ENCODE data around the gene WDPCP. TPM values are rescaled to one million over a fixed set of nuclear protein-coding genes. Genes with fewer than 3 reads are reported as not detected.
"Not testable (repeated sequence)": the region's sequence is repeated elsewhere in the genome, so short reads cannot be mapped to it uniquely, and the experiment has no call there.

WDPCP gene
- total RNA-seq = 10 to 100 TPM in 1 of 2 donors, 1 to 10 TPM in 1; 8.7 to 15.7 TPM

- peaks cover 3% of the 10 kb centered on the region for H3K36me3 Mint-ChIP-seq
- H3K9me3 Mint-ChIP-seq = no peaks in the 10 kb centered on the region
- DNase-seq (ENCODE audit: low spot score) = peak; percentile 96
- peak within 1 kb of the TSS; percentile 88 to 95 for H3K27ac Mint-ChIP-seq
- peaks cover 17 to 27% of the 10 kb centered on the region in 2 donors for H3K4me1 Mint-ChIP-seq (ENCODE audit: low read depth in 2 of 2)
- H3K4me3 Mint-ChIP-seq = peak within 1 kb of the TSS; percentile 87
- ATAC-seq = peak; percentile 93 to 95
- H3K27me3 Mint-ChIP-seq = no peaks in the 10 kb centered on the region
These were observed at the start of gene WDPCP, which contains the start of gene MDH1 for GRCh38 chr2:63588385-63589147. Gene WDPCP, minus strand, starts transcription at chr2:63588477. Its CDS starts 206 bp downstream, at chr2:63588271. Gene MDH1, plus strand, starts transcription at chr2:63588963. Its CDS starts 81 bp downstream, at chr2:63589044.

GRCh38 chr2:63632382-63632781, 44.1 kb upstream of the WDPCP start:
- no peak for ATAC-seq
- H3K4me3 Mint-ChIP-seq = no peak overlapping the region
- DNase-seq (ENCODE audit: low spot score) = no peak
- H3K36me3 Mint-ChIP-seq = peaks cover 35% of the 10 kb centered on the region
- peaks cover 2 to 44% of the 10 kb centered on the region in 2 donors for H3K27me3 Mint-ChIP-seq
- no peak overlapping the region for H3K27ac Mint-ChIP-seq
- peaks cover 11% of the 10 kb centered on the region for H3K9me3 Mint-ChIP-seq
- no peaks in the 10 kb centered on the region for H3K4me1 Mint-ChIP-seq (ENCODE audit: low read depth in 2 of 2)

- peaks cover 11% of the 10 kb centered on the region for H3K9me3 Mint-ChIP-seq
- no peak overlapping the region for H3K27ac Mint-ChIP-seq
- H3K4me3 Mint-ChIP-seq = no peak overlapping the region
- peaks cover 2 to 44% of the 10 kb centered on the region in 2 donors for H3K27me3 Mint-ChIP-seq
- peaks cover 35% of the 10 kb centered on the region for H3K36me3 Mint-ChIP-seq
- H3K4me1 Mint-ChIP-seq (ENCODE audit: low read depth in 2 of 2) = no peaks in the 10 kb centered on the region
- no peak for DNase-seq (ENCODE audit: low spot score)
- no peak for ATAC-seq
These were observed 43.2 kb upstream of the WDPCP start for GRCh38 chr2:63631501-63631900.

GRCh38 chr2:63628403-63628942, 40.2 kb upstream of the WDPCP start:
- ATAC-seq = no peak
- H3K4me1 Mint-ChIP-seq (ENCODE audit: low read depth in 2 of 2) = no peaks in the 10 kb centered on the region
- no peak overlapping the region for H3K27ac Mint-ChIP-seq

GRCh38 chr2:63627866-63628265, 39.6 kb upstream of the WDPCP start:
- no peak overlapping the region for H3K4me3 Mint-ChIP-seq
- no peak for DNase-seq (ENCODE audit: low spot score)
- no peak for ATAC-seq
- H3K9me3 Mint-ChIP-seq = peaks cover 5% of the 10 kb centered on the region
- H3K27me3 Mint-ChIP-seq = peaks cover 12 to 39% of the 10 kb centered on the region in 2 donors
- H3K36me3 Mint-ChIP-seq = peaks cover 11% of the 10 kb centered on the region
- no peaks in the 10 kb centered on the region for H3K4me1 Mint-ChIP-seq (ENCODE audit: low read depth in 2 of 2)
- H3K27ac Mint-ChIP-seq = no peak overlapping the region

More at GRCh38 chr2:63628403-63628942, 40.2 kb upstream of the WDPCP start:
- Mint-ChIP-seq H3K36me3 (peaks cover 16% of the 10 kb centered on the region), H3K27me3 (peaks cover 9 to 37% of the 10 kb centered on the region in 2 donors), H3K9me3 (peaks cover 7% of the 10 kb centered on the region), H3K4me3 (no peak overlapping the region)
- no peak for DNase-seq (ENCODE audit: low spot score)

- H3K27ac Mint-ChIP-seq; DNase-seq (ENCODE audit: low spot score); ATAC-seq; H3K36me3 Mint-ChIP-seq; H3K4me1 Mint-ChIP-seq (ENCODE audit: low read depth in 2 of 2); H3K9me3 Mint-ChIP-seq; H3K4me3 Mint-ChIP-seq: not testable (repeated sequence)
- peaks cover 16 to 36% of the 10 kb centered on the region in 2 donors for H3K27me3 Mint-ChIP-seq
These were observed 35.5 kb upstream of the WDPCP start for GRCh38 chr2:63623763-63624162.

- H3K4me3 Mint-ChIP-seq = no peak overlapping the region
- H3K36me3 Mint-ChIP-seq = no peaks in the 10 kb centered on the region
- DNase-seq (ENCODE audit: low spot score) = no peak
- no peaks in the 10 kb centered on the region for H3K9me3 Mint-ChIP-seq
- no peak for ATAC-seq
- H3K27me3 Mint-ChIP-seq = peaks cover 19 to 46% of the 10 kb centered on the region in 2 donors
- H3K4me1 Mint-ChIP-seq (ENCODE audit: low read depth in 2 of 2) = no peaks in the 10 kb centered on the region
- no peak overlapping the region for H3K27ac Mint-ChIP-seq
These were observed 34.5 kb upstream of the WDPCP start for GRCh38 chr2:63622751-63623150.

- Mint-ChIP-seq H3K4me1 (ENCODE audit: low read depth in 2 of 2) (no peaks in the 10 kb centered on the region), H3K9me3 (no peaks in the 10 kb centered on the region), H3K36me3 (no peaks in the 10 kb centered on the region), H3K4me3 (no peak overlapping the region), H3K27ac (no peak overlapping the region), H3K27me3 (peaks cover 30 to 52% of the 10 kb centered on the region in 2 donors)
- ATAC-seq = no peak
- DNase-seq (ENCODE audit: low spot score) = no peak
These were observed 31.1 kb upstream of the WDPCP start for GRCh38 chr2:63619328-63619727.

- Mint-ChIP-seq H3K27ac (no peak overlapping the region), H3K36me3 (no peaks in the 10 kb centered on the region), H3K4me3 (no peak overlapping the region), H3K9me3 (no peaks in the 10 kb centered on the region), H3K27me3 (peaks cover 30 to 55% of the 10 kb centered on the region in 2 donors), H3K4me1 (ENCODE audit: low read depth in 2 of 2) (no peaks in the 10 kb centered on the region)
- ATAC-seq (no peak), DNase-seq (ENCODE audit: low spot score) (no peak)
These were observed 29.1 kb upstream of the WDPCP start for GRCh38 chr2:63617366-63617765.

- ATAC-seq = no peak
- H3K4me1 Mint-ChIP-seq (ENCODE audit: low read depth in 2 of 2) = no peaks in the 10 kb centered on the region
- no peaks in the 10 kb centered on the region for H3K36me3 Mint-ChIP-seq
- no peak for DNase-seq (ENCODE audit: low spot score)
- no peaks in the 10 kb centered on the region for H3K9me3 Mint-ChIP-seq
- H3K27ac Mint-ChIP-seq = no peak overlapping the region
- no peak overlapping the region for H3K4me3 Mint-ChIP-seq
- H3K27me3 Mint-ChIP-seq = peaks cover 28 to 48% of the 10 kb centered on the region in 2 donors
These were observed 27.0 kb upstream of the WDPCP start for GRCh38 chr2:63614983-63615945.

GRCh38 chr2:63614448-63614968, 26.2 kb upstream of the WDPCP start:
- no peak for ATAC-seq

GRCh38 chr2:63613391-63613901, 25.2 kb upstream of the WDPCP start:
- no peak for ATAC-seq
- Mint-ChIP-seq H3K4me3 (no peak overlapping the region), H3K27ac (no peak overlapping the region), H3K36me3 (no peaks in the 10 kb centered on the region), H3K27me3 (peaks cover 23 to 38% of the 10 kb centered on the region in 2 donors), H3K9me3 (no peaks in the 10 kb centered on the region), H3K4me1 (ENCODE audit: low read depth in 2 of 2) (no peaks in the 10 kb centered on the region)
- DNase-seq (ENCODE audit: low spot score) = no peak

More at GRCh38 chr2:63614448-63614968, 26.2 kb upstream of the WDPCP start:
- Mint-ChIP-seq H3K4me1 (ENCODE audit: low read depth in 2 of 2) (no peaks in the 10 kb centered on the region), H3K36me3 (no peaks in the 10 kb centered on the region), H3K9me3 (no peaks in the 10 kb centered on the region), H3K27me3 (peaks cover 27 to 45% of the 10 kb centered on the region in 2 donors), H3K27ac (no peak overlapping the region), H3K4me3 (no peak overlapping the region)
- DNase-seq (ENCODE audit: low spot score) = no peak

- no peaks in the 10 kb centered on the region for H3K4me1 Mint-ChIP-seq (ENCODE audit: low read depth in 2 of 2)
- ATAC-seq = no peak
- DNase-seq (ENCODE audit: low spot score) = no peak
- H3K27ac Mint-ChIP-seq = no peak overlapping the region
- H3K4me3 Mint-ChIP-seq = no peak overlapping the region
- H3K36me3 Mint-ChIP-seq = peaks cover 5% of the 10 kb centered on the region
- H3K9me3 Mint-ChIP-seq = no peaks in the 10 kb centered on the region
- H3K27me3 Mint-ChIP-seq = peaks cover 15 to 24% of the 10 kb centered on the region in 2 donors
These were observed 22.2 kb upstream of the WDPCP start for GRCh38 chr2:63610525-63610924.
